IMR-90 (cell line): ENCODE measurements around the gene SNRPD2. TPM values are rescaled to one million over a fixed set of nuclear protein-coding genes. Genes with fewer than 3 reads are reported as not detected.

Experiments used
- ATAC-seq: fragments of 200-7000 bp; cut with Tn5 transposase; 2 replicates; pipeline ENCODE4 v1.9.1; 2020; ENCODE audit warnings: low read depth, mild to moderate bottlenecking, moderate library complexity
- BruUV-seq: library from RNA; stranded (reverse); fragments of 400-500 nt; replicated peaks from 2 replicates; lab custom pipeline; 2021; lab: Mats Ljungman, UMichigan
- CTCF ChIA-PET: fragments of 300-600 bp; formaldehyde crosslinking; extraction: SDS; loops from one replicate; lab custom pipeline; 2021; ENCODE audit warnings: antibody characterized with exemption; lab: Yijun Ruan, JAX
- POLR2A ChIA-PET: fragments of 300-600 bp; sonication (Branson Sonifier 250); formaldehyde crosslinking; loops from one replicate; lab custom pipeline; 2022; ENCODE audit warnings: antibody characterized with exemption; ENCODE audit not compliant: unreplicated experiment; lab: Charles Lee
- DNase-seq: peaks from one replicate; pipeline ENCODE4 v3.0.0; 2013
- H2AFZ ChIP-seq: replicated peaks from 2 replicates; pipeline ENCODE3; 2013; ENCODE audit warnings: low read length, mild to moderate bottlenecking; ENCODE audit not compliant: poor library complexity
- H2AK5ac ChIP-seq: 2 replicates; pipeline ENCODE4 v1.6.1; 2013; ENCODE audit warnings: low read depth, low read length, inconsistent platforms
- H2AK9ac ChIP-seq: replicated peaks from 2 replicates; pipeline ENCODE3; 2013; ENCODE audit warnings: mild to moderate bottlenecking, low read depth, low read length, moderate library complexity; ENCODE audit not compliant: poor library complexity
- H2BK120ac ChIP-seq: 2 replicates; pipeline ENCODE4 v1.6.1; 2013; ENCODE audit warnings: low read depth, low read length, inconsistent platforms
- H2BK15ac ChIP-seq: 3 replicates; pipeline ENCODE4 v1.6.1; 2013; ENCODE audit warnings: low read depth, low read length, inconsistent platforms
- H2BK20ac ChIP-seq: 2 replicates; pipeline ENCODE4 v1.6.1; 2013; ENCODE audit warnings: low read depth, mild to moderate bottlenecking, inconsistent platforms, low read length, moderate library complexity
- H2BK5ac ChIP-seq: 2 replicates; pipeline ENCODE4 v1.6.1; 2013; ENCODE audit warnings: mild to moderate bottlenecking, low read depth, low read length, inconsistent platforms; ENCODE audit not compliant: poor library complexity, severe bottlenecking
- H3K14ac ChIP-seq: replicated peaks from 2 replicates; pipeline ENCODE4 v1.6.1; 2013; ENCODE audit warnings: low read depth, low read length, inconsistent platforms
- H3K18ac ChIP-seq: 2 replicates; pipeline ENCODE4 v1.6.1; 2013; ENCODE audit warnings: low read depth, low read length, control low read depth
- H3K23ac ChIP-seq: 2 replicates; pipeline ENCODE4 v1.6.1; 2013; ENCODE audit warnings: low read depth, low read length, inconsistent platforms
- H3K27ac ChIP-seq: 2 replicates; pipeline ENCODE4 v1.5.1; 2013; ENCODE audit warnings: mild to moderate bottlenecking, control low read depth, low read length; ENCODE audit not compliant: insufficient read depth
- H3K27me3 ChIP-seq: 2 replicates; pipeline ENCODE4 v1.6.1; 2013; ENCODE audit warnings: low read length; ENCODE audit not compliant: control insufficient read depth, insufficient read depth
- H3K36me3 ChIP-seq: 2 replicates; pipeline ENCODE4 v1.6.1; 2013; ENCODE audit warnings: low read length, mixed read lengths; ENCODE audit not compliant: control insufficient read depth, insufficient read depth
- H3K4ac ChIP-seq: 2 replicates; pipeline ENCODE4 v1.6.1; 2013; ENCODE audit warnings: low read depth, low read length, inconsistent platforms
- H3K4me1 ChIP-seq: 2 replicates; pipeline ENCODE4 v1.6.1; 2013; ENCODE audit warnings: low read length, mixed read lengths; ENCODE audit not compliant: control insufficient read depth, insufficient read depth
- H3K4me2 ChIP-seq: 2 replicates; pipeline ENCODE4 v1.6.1; 2013; ENCODE audit warnings: low read depth, mild to moderate bottlenecking, control low read depth, low read length, moderate library complexity
- H3K4me3 ChIP-seq: 2 replicates; pipeline ENCODE4 v1.5.1; 2013; ENCODE audit warnings: low read depth, mild to moderate bottlenecking, control low read depth, low read length, moderate library complexity; ENCODE audit not compliant: insufficient read depth
- H3K56ac ChIP-seq: 2 replicates; pipeline ENCODE4 v1.6.1; 2013; ENCODE audit warnings: low read length, inconsistent platforms; ENCODE audit not compliant: insufficient read depth; ENCODE audit errors: extremely low read depth
- H3K79me1 ChIP-seq, 2 experiments: 2 replicates each; pipeline ENCODE4 v1.6.1; 2013; ENCODE audit warnings: low read length in 2 of 2, inconsistent platforms in 1 of 2, low read depth in 1 of 2
- H3K9ac ChIP-seq: 2 replicates; pipeline ENCODE4 v1.6.1; 2013; ENCODE audit warnings: low read depth, low read length, control low read depth
- H3K9me1 ChIP-seq: 2 replicates; pipeline ENCODE4 v1.6.1; 2013; ENCODE audit warnings: low read length, inconsistent platforms; ENCODE audit not compliant: insufficient read depth
- H3K9me3 ChIP-seq: 2 replicates; pipeline ENCODE4 v1.6.1; 2013; ENCODE audit warnings: low read length; ENCODE audit not compliant: control insufficient read depth, insufficient read depth
- H4K20me1 ChIP-seq: 2 replicates; pipeline ENCODE4 v1.6.1; 2013; ENCODE audit warnings: low read length, inconsistent platforms; ENCODE audit not compliant: insufficient read depth
- H4K5ac ChIP-seq: 2 replicates; pipeline ENCODE4 v1.6.1; 2013; ENCODE audit warnings: mild to moderate bottlenecking, low read depth, low read length, control low read depth
- H4K8ac ChIP-seq, 2 experiments: 2 replicates each; pipeline ENCODE4 v1.6.1; 2013; ENCODE audit warnings: low read depth in 2 of 2, low read length in 2 of 2, control low read depth in 1 of 2, inconsistent platforms in 1 of 2
- H4K91ac ChIP-seq: 2 replicates; pipeline ENCODE4 v1.6.1; 2013; ENCODE audit warnings: low read depth, low read length, inconsistent platforms; ENCODE audit not compliant: insufficient read depth
- CHD1 ChIP-seq: IDR thresholded peaks from 2 replicates; pipeline ENCODE4 v1.6.1; 2012; ENCODE audit warnings: low read depth, low read length, improper control_type of control experiment
- FOS ChIP-seq: fragments of 150-350 bp; IDR thresholded peaks from 2 replicates; pipeline ENCODE4 v1.6.1; 2016; ENCODE audit warnings: low read depth, low read length
- MAFK ChIP-seq: IDR thresholded peaks from 2 replicates; pipeline ENCODE4 v1.6.1; 2012; ENCODE audit warnings: low read depth, low read length, improper control_type of control experiment
- MAZ ChIP-seq: IDR thresholded peaks from 2 replicates; pipeline ENCODE4 v1.6.1; 2012; ENCODE audit warnings: low read depth, mild to moderate bottlenecking, low read length, improper control_type of control experiment, moderate library complexity, borderline replicate concordance
- MXI1 ChIP-seq: IDR thresholded peaks from 2 replicates; pipeline ENCODE4 v1.6.1; 2012; ENCODE audit warnings: low read depth, mild to moderate bottlenecking, low read length, moderate library complexity, borderline replicate concordance
- NFE2L2 ChIP-seq: fragments of 150-350 bp; IDR thresholded peaks from 2 replicates; pipeline ENCODE4 v1.6.1; 2016; ENCODE audit warnings: low read depth, mild to moderate bottlenecking, low read length
- POLR2A ChIP-seq: IDR thresholded peaks from 2 replicates; pipeline ENCODE4 v1.6.1; 2012; ENCODE audit warnings: mild to moderate bottlenecking, low read depth, low read length
- RAD21 ChIP-seq: IDR thresholded peaks from 2 replicates; pipeline ENCODE4 v1.6.1; 2012; ENCODE audit warnings: low read length, improper control_type of control experiment
- RCOR1 ChIP-seq: IDR thresholded peaks from 2 replicates; pipeline ENCODE4 v1.6.1; 2012; ENCODE audit warnings: mild to moderate bottlenecking, low read length, improper control_type of control experiment; ENCODE audit not compliant: insufficient replicate concordance
- RFX5 ChIP-seq: IDR thresholded peaks from 2 replicates; pipeline ENCODE4 v1.8.0; 2012; ENCODE audit warnings: low read depth, mild to moderate bottlenecking, low read length, moderate library complexity
- WGBS, 2 experiments: methylation state at CpG; one replicate each; pipeline versions ENCODE4 v1.1.5 to v1.1.7; 2013; ENCODE audit warnings: missing lambda C conversion rate in 2 of 2; ENCODE audit not compliant: insufficient read length in 1 of 2; ENCODE audit errors: extremely low coverage in 2 of 2; 5-methylcytosine and 5-hydroxymethylcytosine counted together
- dilution Hi-C: fragments of 300-500 bp; cut with HindIII; formaldehyde crosslinking; loops from one replicate; pipeline ENCODE4 v1.14.3; 2018; ENCODE audit warnings: low sequenced_read_pairs; ENCODE audit not compliant: unreplicated experiment
- in situ Hi-C: fragments of 300-500 bp; cut with MboI; formaldehyde crosslinking; loops from 3 replicates; pipeline ENCODE4 v1.14.3; 2019; ENCODE audit warnings: low sequenced_read_pairs, inconsistent platforms, mixed read lengths
- intact Hi-C: fragments of 100-400 bp; cut with micrococcal nuclease; formaldehyde crosslinking; loops from 2 replicates; pipeline ENCODE4 v1.10.0; 2022
- polyA plus RNA-seq, 3 experiments: library from polyadenylated mRNA; depleted of rRNA; stranded (reverse); fragments of >200 nt; gene quantifications; 2 replicates each; pipeline ENCODE4 v1.2.3, GENCODE V29; 2012; ENCODE audit warnings: low replicate concordance in 1 of 3
- total RNA-seq: library from RNA; depleted of rRNA; stranded (reverse); fragments of >200 nt; gene quantifications from 2 replicates; pipeline ENCODE4 v1.2.3, GENCODE V29; 2012
- TF ChIP-seq, protein P1 (sequence below): fragments of 150-350 bp; IDR thresholded peaks from 2 replicates; pipeline ENCODE4 v1.6.1; 2016; ENCODE audit warnings: low read depth, mild to moderate bottlenecking, low read length, moderate library complexity, borderline replicate concordance
- TF ChIP-seq, protein P2 (sequence below): conservative IDR thresholded peaks from 2 replicates; pipeline ENCODE4 v1.5.1; 2012; ENCODE audit warnings: mild to moderate bottlenecking, low read depth, low read length, improper control_type of control experiment

SNRPD2 gene
- total and polyA plus RNA-seq, 2 of the 4 experiments (the other 2 are of a cell fraction): 587 to 877 TPM

DNA sequence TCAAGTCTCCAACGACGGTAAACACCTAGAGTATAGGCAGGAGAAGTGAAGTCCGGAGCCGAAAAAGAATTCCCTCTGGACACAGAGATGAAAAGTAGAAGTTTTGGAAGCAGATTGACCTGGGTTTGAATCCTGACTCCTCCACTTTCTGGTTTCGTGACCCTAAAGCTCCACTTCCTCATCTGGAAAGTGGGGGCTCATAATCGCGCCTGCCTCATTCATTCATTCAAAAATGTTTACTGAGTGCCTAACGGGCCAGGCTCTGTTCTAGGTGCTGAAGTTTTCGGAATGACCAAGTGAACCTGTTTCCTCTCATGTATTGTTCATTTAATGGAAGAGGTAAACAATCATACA is 45.4 kb downstream of the SNRPD2 start:
- Histone ChIP-seq H3K18ac (no peak overlapping the region), H2BK15ac (no peak overlapping the region), H3K4me3 (peak overlapping the region; percentile 48), H3K4me2 (peak overlapping the region; percentile 67), H2AFZ (peak overlapping the region; percentile 84), H3K56ac (no peak overlapping the region), H4K20me1 (peaks cover 3% of the 10 kb centered on the region; the same call in 1 of the 2 replicates), H4K8ac (peak overlapping the region; percentile 11 to 19; a peak in 1 of 4 replicates), H2BK120ac (no peak overlapping the region), H3K79me1 (0 out of 4 replicates have a peak, but pooled peaks cover 0 to 5% of the 10 kb centered on the region in 2 experiments), H3K9me1 (no peaks in the 10 kb centered on the region), H2BK20ac (no peak overlapping the region), H3K27me3 (peaks cover 2% of the 10 kb centered on the region), H3K27ac (no peak overlapping the region), H2AK5ac (no peak overlapping the region), H4K5ac (no peak overlapping the region), H3K4ac (no peak overlapping the region), H3K4me1 (peaks cover 9% of the 10 kb centered on the region), H2AK9ac (no peak overlapping the region), H4K91ac (no peak overlapping the region), H3K23ac (no peak overlapping the region), H3K36me3 (no peaks in the 10 kb centered on the region), H3K9ac (no peak overlapping the region), H3K9me3 (no peaks in the 10 kb centered on the region), H3K14ac (no peak overlapping the region), H2BK5ac (no peak overlapping the region)
- TF ChIP-seq POLR2A: no peak
- no peak for TF ChIP-seq FOS
- TF ChIP-seq MXI1: no peak
- no peak for TF ChIP-seq NFE2L2
- TF ChIP-seq CHD1: no peak
- TF ChIP-seq RCOR1: no peak
- no peak for TF ChIP-seq RFX5
- no peak for TF ChIP-seq MAZ
- TF ChIP-seq, protein P1, sequence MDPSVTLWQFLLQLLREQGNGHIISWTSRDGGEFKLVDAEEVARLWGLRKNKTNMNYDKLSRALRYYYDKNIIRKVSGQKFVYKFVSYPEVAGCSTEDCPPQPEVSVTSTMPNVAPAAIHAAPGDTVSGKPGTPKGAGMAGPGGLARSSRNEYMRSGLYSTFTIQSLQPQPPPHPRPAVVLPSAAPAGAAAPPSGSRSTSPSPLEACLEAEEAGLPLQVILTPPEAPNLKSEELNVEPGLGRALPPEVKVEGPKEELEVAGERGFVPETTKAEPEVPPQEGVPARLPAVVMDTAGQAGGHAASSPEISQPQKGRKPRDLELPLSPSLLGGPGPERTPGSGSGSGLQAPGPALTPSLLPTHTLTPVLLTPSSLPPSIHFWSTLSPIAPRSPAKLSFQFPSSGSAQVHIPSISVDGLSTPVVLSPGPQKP: no peak
- no peak for TF ChIP-seq MAFK
- TF ChIP-seq RAD21: no peak
- TF ChIP-seq, protein P2, sequence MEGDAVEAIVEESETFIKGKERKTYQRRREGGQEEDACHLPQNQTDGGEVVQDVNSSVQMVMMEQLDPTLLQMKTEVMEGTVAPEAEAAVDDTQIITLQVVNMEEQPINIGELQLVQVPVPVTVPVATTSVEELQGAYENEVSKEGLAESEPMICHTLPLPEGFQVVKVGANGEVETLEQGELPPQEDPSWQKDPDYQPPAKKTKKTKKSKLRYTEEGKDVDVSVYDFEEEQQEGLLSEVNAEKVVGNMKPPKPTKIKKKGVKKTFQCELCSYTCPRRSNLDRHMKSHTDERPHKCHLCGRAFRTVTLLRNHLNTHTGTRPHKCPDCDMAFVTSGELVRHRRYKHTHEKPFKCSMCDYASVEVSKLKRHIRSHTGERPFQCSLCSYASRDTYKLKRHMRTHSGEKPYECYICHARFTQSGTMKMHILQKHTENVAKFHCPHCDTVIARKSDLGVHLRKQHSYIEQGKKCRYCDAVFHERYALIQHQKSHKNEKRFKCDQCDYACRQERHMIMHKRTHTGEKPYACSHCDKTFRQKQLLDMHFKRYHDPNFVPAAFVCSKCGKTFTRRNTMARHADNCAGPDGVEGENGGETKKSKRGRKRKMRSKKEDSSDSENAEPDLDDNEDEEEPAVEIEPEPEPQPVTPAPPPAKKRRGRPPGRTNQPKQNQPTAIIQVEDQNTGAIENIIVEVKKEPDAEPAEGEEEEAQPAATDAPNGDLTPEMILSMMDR: no peak
- intact Hi-C loops (no loop called here), in situ Hi-C loops (loop anchor here (10.0 kb wide), 1 partner anchor 122 kb away; no protein-coding TSS in a partner anchor), dilution Hi-C loops (no loop called here)
- ATAC-seq (no peak), DNase-seq (no peak)
- ChIA-PET POLR2A (no interaction called here), CTCF (no interaction called here)
- BruUV-seq: no TSS peak
- no CpG with 5 or more reads among the region's 9 CpGs for WGBS, 2 experiments
